GM12801 (cell line): Measurements from ENCODE around the gene TMC5.

Experiments
- TF ChIP-seq, protein P1 (sequence below): IDR thresholded peaks from one replicate; pipeline ENCODE4 v1.5.1; 2011; ENCODE audit warnings: control low read depth; ENCODE audit not compliant: insufficient read length; ENCODE audit errors: extremely low read depth

TMC5 gene

DNA sequence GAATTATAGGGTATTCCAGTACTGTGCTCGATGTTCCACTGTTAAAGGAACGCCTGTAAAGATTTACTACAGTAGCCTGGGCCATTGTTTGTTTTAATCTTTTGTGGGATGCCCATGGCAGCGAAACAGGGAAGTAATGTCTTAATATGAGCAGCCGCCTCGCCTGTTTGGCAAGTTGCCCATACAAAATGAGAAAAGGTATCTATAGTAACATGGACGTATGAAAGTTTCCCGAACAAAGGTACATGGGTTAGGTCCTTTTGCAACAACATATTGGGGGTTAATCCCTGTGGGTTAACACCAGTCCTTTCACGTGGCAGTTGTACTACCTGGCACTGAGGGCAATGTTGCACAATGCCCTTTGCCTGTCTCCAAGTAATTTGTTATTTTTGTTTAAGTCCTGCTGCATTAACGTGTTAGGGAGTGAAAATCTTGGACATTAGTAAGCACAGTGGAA is 21.1 kb upstream of the TMC5 start:
- TF ChIP-seq, protein P1, sequence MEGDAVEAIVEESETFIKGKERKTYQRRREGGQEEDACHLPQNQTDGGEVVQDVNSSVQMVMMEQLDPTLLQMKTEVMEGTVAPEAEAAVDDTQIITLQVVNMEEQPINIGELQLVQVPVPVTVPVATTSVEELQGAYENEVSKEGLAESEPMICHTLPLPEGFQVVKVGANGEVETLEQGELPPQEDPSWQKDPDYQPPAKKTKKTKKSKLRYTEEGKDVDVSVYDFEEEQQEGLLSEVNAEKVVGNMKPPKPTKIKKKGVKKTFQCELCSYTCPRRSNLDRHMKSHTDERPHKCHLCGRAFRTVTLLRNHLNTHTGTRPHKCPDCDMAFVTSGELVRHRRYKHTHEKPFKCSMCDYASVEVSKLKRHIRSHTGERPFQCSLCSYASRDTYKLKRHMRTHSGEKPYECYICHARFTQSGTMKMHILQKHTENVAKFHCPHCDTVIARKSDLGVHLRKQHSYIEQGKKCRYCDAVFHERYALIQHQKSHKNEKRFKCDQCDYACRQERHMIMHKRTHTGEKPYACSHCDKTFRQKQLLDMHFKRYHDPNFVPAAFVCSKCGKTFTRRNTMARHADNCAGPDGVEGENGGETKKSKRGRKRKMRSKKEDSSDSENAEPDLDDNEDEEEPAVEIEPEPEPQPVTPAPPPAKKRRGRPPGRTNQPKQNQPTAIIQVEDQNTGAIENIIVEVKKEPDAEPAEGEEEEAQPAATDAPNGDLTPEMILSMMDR, result no peak

DNA sequence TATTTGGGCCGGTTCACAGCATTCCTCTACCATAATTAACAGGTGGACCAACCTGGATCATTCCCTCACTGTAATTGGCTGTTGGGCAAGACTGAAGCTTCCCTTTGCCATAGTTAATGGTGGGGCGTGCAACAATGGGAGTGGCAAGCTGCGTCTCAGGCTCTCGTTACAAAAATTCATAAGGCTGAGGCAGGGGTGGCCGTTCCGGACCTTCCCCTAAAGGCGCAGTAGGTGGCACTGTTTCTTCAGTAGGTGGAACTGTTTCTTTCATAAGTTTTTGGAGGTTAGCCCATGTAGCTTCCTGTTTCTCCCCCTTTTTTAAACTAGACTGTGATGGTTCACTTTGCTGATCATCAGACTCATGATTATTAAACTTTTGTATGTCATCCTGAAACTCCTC is 17.0 kb upstream of the TMC5 start:
- TF ChIP-seq, protein P1, result no peak

DNA sequence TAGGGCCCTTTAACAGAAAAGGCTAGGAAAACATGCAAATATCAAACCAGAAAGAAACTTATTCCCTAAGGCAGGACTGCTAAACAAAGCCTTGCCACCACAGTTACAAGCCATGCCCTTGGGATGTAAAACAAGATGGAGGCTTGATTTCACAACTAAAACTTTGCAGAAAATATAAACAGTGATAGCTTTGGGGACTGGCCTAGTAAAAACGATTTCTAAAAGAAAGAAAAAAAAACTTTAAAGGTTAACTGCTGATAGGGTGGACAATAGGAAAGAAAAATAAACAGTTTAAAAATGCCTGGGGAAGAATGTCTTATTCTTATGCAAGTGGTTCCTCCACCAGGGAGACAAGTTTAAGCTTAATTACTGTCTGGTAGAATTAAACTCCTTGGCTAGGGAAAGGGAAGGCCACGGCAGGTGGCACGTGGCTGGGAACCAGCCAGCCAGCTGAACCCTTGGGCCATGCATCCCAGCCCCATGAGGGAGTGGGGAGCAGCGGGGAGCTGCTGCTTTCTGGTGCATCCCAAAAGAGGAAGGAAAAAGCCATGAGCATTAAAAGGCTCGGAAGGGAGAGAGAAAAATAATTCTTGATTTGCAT is 10.7 kb upstream of the TMC5 start:
- TF ChIP-seq, protein P1, result no peak

DNA sequence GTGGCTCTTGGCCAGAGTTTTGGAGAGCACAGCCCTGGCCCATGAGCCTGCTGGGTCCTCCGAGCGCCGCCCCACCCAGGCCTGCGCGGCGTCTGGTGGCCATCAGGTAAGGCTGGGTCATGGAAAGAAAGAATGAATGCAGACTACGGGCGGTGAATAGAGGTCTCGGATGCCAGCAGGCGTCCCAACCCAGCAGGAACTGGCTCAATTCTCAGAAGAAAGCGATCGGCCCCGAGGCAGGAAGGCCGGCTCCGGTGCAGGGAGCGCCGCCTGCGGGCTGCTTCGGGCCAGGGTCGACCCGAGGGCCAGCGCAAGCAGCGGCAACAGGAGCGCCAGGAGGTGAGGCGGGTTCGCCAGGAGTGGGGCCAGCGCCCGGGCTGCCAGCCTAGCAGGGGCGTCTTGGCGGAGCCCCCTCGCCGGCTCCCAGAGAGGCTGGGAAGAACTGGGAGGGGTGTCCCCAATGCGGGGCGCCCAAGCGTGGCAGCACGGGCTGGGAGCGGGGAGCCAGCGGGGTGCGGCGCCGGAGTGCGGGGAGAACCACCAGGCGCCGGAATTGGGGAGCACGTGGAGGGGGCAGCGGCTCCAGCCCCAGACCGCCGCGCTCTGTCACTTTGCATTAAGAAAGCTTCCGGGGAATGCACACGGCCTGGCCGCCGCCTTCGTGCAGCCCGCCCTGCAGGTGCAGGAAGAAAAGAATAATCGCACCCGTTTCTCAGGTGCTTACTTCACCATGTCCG is 7.1 kb upstream of the TMC5 start:
- TF ChIP-seq, protein P1, result no peak

DNA sequence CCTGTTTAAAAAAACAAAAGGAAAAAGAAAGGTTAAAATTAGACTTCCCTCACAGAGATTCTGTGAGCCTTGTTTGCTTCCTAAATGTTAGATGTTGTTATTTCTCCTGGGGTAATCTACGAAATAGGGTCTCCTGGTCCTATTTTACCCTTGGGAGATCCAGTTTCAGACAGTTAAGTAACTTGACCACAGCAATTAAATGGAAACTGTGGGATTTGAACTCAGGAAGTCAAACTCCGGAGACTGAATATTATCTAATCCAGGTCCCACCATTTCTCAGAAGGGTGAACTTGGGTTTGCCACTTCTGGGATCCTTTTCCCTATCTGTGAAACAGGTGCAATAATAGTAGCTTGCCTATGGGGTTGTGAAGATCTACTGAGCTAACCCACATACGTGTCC is 6.4 kb upstream of the TMC5 start:
- TF ChIP-seq, protein P1, result no peak

DNA sequence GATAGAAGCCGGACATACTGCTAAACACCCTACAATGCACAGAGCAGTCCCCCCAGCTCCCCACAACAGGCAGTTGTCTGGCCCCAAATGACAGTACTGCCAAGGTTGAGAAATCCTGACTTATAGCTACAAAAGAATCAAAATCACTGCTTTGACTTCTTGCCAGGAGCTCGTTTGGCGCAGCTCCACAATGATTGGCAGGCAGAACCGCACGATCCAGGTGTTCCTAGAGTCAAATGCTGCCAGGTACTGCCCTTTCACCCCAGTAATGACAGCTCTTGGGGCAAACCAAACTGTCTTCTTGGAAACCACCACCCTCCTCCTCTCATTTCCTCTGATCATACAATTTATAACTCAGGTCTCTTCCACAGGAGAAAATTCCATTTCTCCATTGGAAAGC is 2.2 kb upstream of the TMC5 start:
- TF ChIP-seq, protein P1, result no peak

DNA sequence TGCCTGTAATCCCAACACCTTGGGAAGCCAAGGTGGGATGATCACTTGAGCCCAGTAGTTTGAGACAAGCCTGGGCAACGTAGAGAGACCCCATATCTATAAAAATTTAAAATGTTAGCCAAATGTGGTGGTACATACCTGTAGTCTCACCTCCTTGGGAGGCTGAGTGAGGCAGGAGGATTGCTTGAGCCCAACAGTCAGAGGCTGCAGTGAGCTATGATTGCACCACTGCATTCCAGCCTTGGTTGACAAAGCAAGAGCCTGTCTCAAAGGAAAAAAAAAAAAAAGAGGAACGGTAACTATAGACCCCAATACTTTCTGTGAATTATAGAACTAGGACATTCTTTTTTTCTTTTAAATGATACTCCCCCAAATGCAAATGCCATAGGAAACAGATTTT is 1.8 kb upstream of the TMC5 start:
- TF ChIP-seq, protein P1, result no peak
